Esophagus squamous epithelium (tissue), 5 donors: ENCODE results near the gene ATP8B4. TPM values are rescaled to one million over a fixed set of nuclear protein-coding genes. Genes with fewer than 3 reads are reported as not detected.

Experiments used
- DNase-seq: peaks from one replicate; lab custom pipeline; 2025; lab: John Stamatoyannopoulos, UW
- H3K27ac ChIP-seq, 4 donors: fragments of 200-600 bp; sonication (generic); one replicate each; pipeline ENCODE4 v1.5.1; 2016 to 2019; ENCODE audit warnings: mild to moderate bottlenecking in 1 of 4
- H3K27me3 ChIP-seq, 4 donors: fragments of 200-600 bp; sonication (generic); 1 replicate in 3 of 4; 2 replicates in 1 of 4; pipeline versions ENCODE4 v1.5.1 to v1.6.0; 2017 to 2021; ENCODE audit warnings: antibody characterized with exemption in 1 of 4
- H3K36me3 ChIP-seq, 3 donors: fragments of 200-600 bp; sonication (generic); one replicate each; pipeline ENCODE4 v1.5.1; 2016 to 2019
- H3K4me1 ChIP-seq, 3 donors: fragments of 200-600 bp; sonication (generic); one replicate each; pipeline ENCODE4 v1.5.1; 2017 to 2019
- H3K4me3 ChIP-seq, 4 donors: fragments of 200-600 bp; sonication (generic); 1 replicate in 3 of 4; 2 replicates in 1 of 4; pipeline ENCODE4 v1.5.1; 2016 to 2019; ENCODE audit warnings: mild to moderate bottlenecking in 2 of 4, moderate library complexity in 1 of 4
- H3K9me3 ChIP-seq, 3 donors: fragments of 200-600 bp; sonication (generic); one replicate each; pipeline ENCODE4 v1.5.1; 2016 to 2019
- CTCF ChIP-seq, 6 experiments: fragments of 450-650 bp in 4 of 6; fragments of 200-600 bp in 2 of 6; sonication (generic) in 2 of 6; IDR thresholded peaks; one replicate each; pipeline ENCODE4 v1.5.1; 2016 to 2019; ENCODE audit warnings: antibody characterized with exemption in 6 of 6, mild to moderate bottlenecking in 4 of 6, moderate library complexity in 4 of 6
- POLR2A ChIP-seq, 4 donors: fragments of 450-650 bp; IDR thresholded peaks; one replicate each; pipeline ENCODE4 v1.6.1; 2017; ENCODE audit warnings: antibody characterized with exemption in 4 of 4, mild to moderate bottlenecking in 4 of 4, moderate library complexity in 3 of 4
- WGBS, 2 donors: methylation state at CpG; one replicate each; pipeline ENCODE4 v1.1.5; 2018; 5-methylcytosine and 5-hydroxymethylcytosine counted together
- intact Hi-C: fragments of 100-400 bp; cut with DNase I; formaldehyde crosslinking; loops from one replicate; pipeline ENCODE4 v1.15.0; 2022
- total RNA-seq, 4 donors: library from RNA; depleted of rRNA; stranded (reverse); fragments of >200 nt; gene quantifications; one replicate each; pipeline ENCODE4 v1.1.0, GENCODE V29; 2016
- donor health status: DM: yes; HTN: yes; CAD: no.

The ATP8B4 gene
- total RNA-seq: 1 to 10 TPM in 3 of 4 donors, under 1 TPM in 1; 0.97 to 6.7 (median 2.9) TPM

- H3K36me3 ChIP-seq: no peaks in the 10 kb centered on the region
- H3K4me3 ChIP-seq: no peak within 1 kb of the TSS
- DNase-seq: no peak
- no peak for TF ChIP-seq CTCF (IDR thresholded peaks at IDR 0.05)
- TF ChIP-seq POLR2A (IDR thresholded peaks at IDR 0.05): no peak
- H3K27ac ChIP-seq: no peak within 1 kb of the TSS
- H3K4me1 ChIP-seq: no peaks in the 10 kb centered on the region
- no peaks in the 10 kb centered on the region for H3K27me3 ChIP-seq
- WGBS, 2 donors: 45 to 58% methylated on average over 4 of the region's 4 CpGs
- no peaks in the 10 kb centered on the region for H3K9me3 ChIP-seq
- intact Hi-C loops: no loop called here
Measured at GRCh38 chr15:50119063-50120040, at the start of gene ATP8B4. ATP8B4 (minus strand) TSS chr15:50119233; CDS start chr15:50106966, 12,267 bp downstream.

GRCh38 chr15:50168379-50168778, 49.3 kb upstream of the ATP8B4 start:
- Histone ChIP-seq H3K4me3 (no peak overlapping the region), H3K27me3 (no peaks in the 10 kb centered on the region), H3K27ac (no peak overlapping the region), H3K36me3 (no peaks in the 10 kb centered on the region), H3K4me1 (peaks cover 0 to 8% (median 0%) of the 10 kb centered on the region in 3 donors), H3K9me3 (no peaks in the 10 kb centered on the region)
- 76 to 77% methylated on average over 4 of the region's 4 CpGs for WGBS, 2 donors
- DNase-seq: no peak
- intact Hi-C loops: no loop called here
- TF ChIP-seq CTCF (IDR thresholded peaks at IDR 0.05): no peak

- no peak overlapping the region for H3K27ac ChIP-seq
- H3K9me3 ChIP-seq: no peaks in the 10 kb centered on the region
- H3K4me3 ChIP-seq: no peak overlapping the region
- peaks cover 0 to 8% (median 0%) of the 10 kb centered on the region in 3 donors for H3K4me1 ChIP-seq
- no peak for TF ChIP-seq POLR2A (IDR thresholded peaks at IDR 0.05)
- TF ChIP-seq CTCF (IDR thresholded peaks at IDR 0.05): no peak
- H3K27me3 ChIP-seq: no peaks in the 10 kb centered on the region
- H3K36me3 ChIP-seq: no peaks in the 10 kb centered on the region
- intact Hi-C loops: no loop called here
- DNase-seq: no peak
Measured at GRCh38 chr15:50167110-50167509, 48.1 kb upstream of the ATP8B4 start.

GRCh38 chr15:50166216-50166615, 47.2 kb upstream of the ATP8B4 start:
- H3K4me3 ChIP-seq: no peak overlapping the region
- no peak for DNase-seq
- no peaks in the 10 kb centered on the region for H3K9me3 ChIP-seq
- no peaks in the 10 kb centered on the region for H3K36me3 ChIP-seq
- H3K27me3 ChIP-seq: no peaks in the 10 kb centered on the region
- peaks cover 0 to 8% (median 0%) of the 10 kb centered on the region in 3 donors for H3K4me1 ChIP-seq
- TF ChIP-seq CTCF (IDR thresholded peaks at IDR 0.05) (peak in 1 of 6 experiments; percentile 11), POLR2A (IDR thresholded peaks at IDR 0.05) (no peak)
- 21 to 40% methylated on average over 1 of the region's 1 CpG for WGBS, 2 donors
- intact Hi-C loops: no loop called here
- H3K27ac ChIP-seq: no peak overlapping the region

- Histone ChIP-seq H3K4me1 (peaks cover 0 to 8% (median 0%) of the 10 kb centered on the region in 3 donors), H3K4me3 (no peak overlapping the region), H3K27me3 (no peaks in the 10 kb centered on the region), H3K9me3 (no peaks in the 10 kb centered on the region), H3K36me3 (no peaks in the 10 kb centered on the region), H3K27ac (no peak overlapping the region)
- intact Hi-C loops: no loop called here
- no peak for TF ChIP-seq CTCF (IDR thresholded peaks at IDR 0.05)
- no peak for DNase-seq
- 80 to 83% methylated on average over 1 of the region's 1 CpG for WGBS, 2 donors
Measured at GRCh38 chr15:50164458-50164857, 45.4 kb upstream of the ATP8B4 start.
